GM23248 (cell line): ENCODE measurements around the gene CLSTN2. TPM values are rescaled to one million over a fixed set of nuclear protein-coding genes. Genes with fewer than 3 reads are reported as not detected.

Experiments
- DNase-seq: peaks from one replicate; pipeline ENCODE4 v3.0.0-alpha.2; 2015
- H2AFZ ChIP-seq: fragments of 200-600 bp; sonication (generic); 2 replicates; pipeline ENCODE4 v1.6.1; 2016; ENCODE audit warnings: antibody characterized with exemption
- H3F3A ChIP-seq: fragments of 200-600 bp; sonication (generic); 2 replicates; pipeline ENCODE4 v1.6.1; 2016; ENCODE audit warnings: mild to moderate bottlenecking, antibody characterized with exemption, mixed run types; ENCODE audit not compliant: insufficient read depth
- H3K27ac ChIP-seq: fragments of 200-600 bp; sonication (generic); 2 replicates; pipeline ENCODE4 v1.5.1; 2016; ENCODE audit warnings: mild to moderate bottlenecking
- H3K27me3 ChIP-seq: fragments of 200-600 bp; sonication (generic); replicated peaks from 2 replicates; pipeline ENCODE4 v1.6.1; 2016; ENCODE audit warnings: mild to moderate bottlenecking; ENCODE audit not compliant: insufficient read depth
- H3K36me3 ChIP-seq: fragments of 200-600 bp; sonication (generic); 2 replicates; pipeline ENCODE4 v1.6.1; 2016; ENCODE audit warnings: low read depth, mild to moderate bottlenecking
- H3K4me1 ChIP-seq: fragments of 200-600 bp; sonication (generic); 2 replicates; pipeline ENCODE4 v1.6.1; 2016; ENCODE audit warnings: mild to moderate bottlenecking; ENCODE audit not compliant: insufficient read depth
- H3K4me2 ChIP-seq: fragments of 200-600 bp; sonication (generic); one replicate; pipeline ENCODE4 v1.6.1; 2016; ENCODE audit warnings: mild to moderate bottlenecking; ENCODE audit not compliant: unreplicated experiment
- H3K4me3 ChIP-seq: fragments of 200-600 bp; sonication (generic); 2 replicates; pipeline ENCODE4 v1.5.1; 2016; ENCODE audit warnings: mild to moderate bottlenecking
- H3K79me2 ChIP-seq: fragments of 200-600 bp; sonication (generic); 2 replicates; pipeline ENCODE4 v1.6.1; 2016; ENCODE audit warnings: mild to moderate bottlenecking; ENCODE audit not compliant: insufficient read depth
- H3K9ac ChIP-seq: fragments of 200-600 bp; sonication (generic); 2 replicates; pipeline ENCODE4 v1.6.1; 2016; ENCODE audit warnings: mild to moderate bottlenecking
- H3K9me2 ChIP-seq: fragments of 200-600 bp; sonication (generic); 2 replicates; pipeline ENCODE4 v1.6.1; 2016; ENCODE audit warnings: mixed run types, mild to moderate bottlenecking, moderate library complexity; ENCODE audit not compliant: insufficient read depth
- H3K9me3 ChIP-seq: fragments of 200-600 bp; sonication (generic); one replicate; pipeline ENCODE4 v1.6.1; 2017; ENCODE audit warnings: low read depth
- H4K20me1 ChIP-seq: fragments of 200-600 bp; sonication (generic); 2 replicates; pipeline ENCODE4 v1.6.0; 2016; ENCODE audit not compliant: insufficient read depth
- EZH2 ChIP-seq: fragments of 200-600 bp; sonication (generic); IDR thresholded peaks from 2 replicates; pipeline ENCODE4 v1.6.1; 2018; ENCODE audit warnings: antibody characterized with exemption, mild to moderate bottlenecking; ENCODE audit not compliant: insufficient read depth, poor library complexity, severe bottlenecking
- EZH2phosphoT487 ChIP-seq: fragments of 200-600 bp; sonication (generic); IDR thresholded peaks from 2 replicates; pipeline ENCODE4 v1.6.1; 2018; ENCODE audit warnings: antibody characterized with exemption, moderate library complexity, mild to moderate bottlenecking, low read depth; ENCODE audit not compliant: insufficient read depth
- WGBS, 2 experiments: methylation state at CpG; one replicate each; pipeline ENCODE4 v1.1.6; 2015 to 2017; ENCODE audit warnings: low lambda C conversion rate in 2 of 2, low coverage in 1 of 2; ENCODE audit errors: missing lambda C conversion rate in 2 of 2; 5-methylcytosine and 5-hydroxymethylcytosine counted together
- in situ Hi-C: fragments of 300-500 bp; cut with MboI; formaldehyde crosslinking; loops from 2 replicates; pipeline ENCODE4 v1.15.0; 2020
- polyA plus RNA-seq: library from polyadenylated mRNA; unstranded; fragments of >200 nt; fragmentation: Nextera tagmentation; extraction: Ambion mirVana; gene quantifications from 2 replicates; pipeline ENCODE4 v1.2.1, GENCODE V29; 2016
- total RNA-seq: library from RNA; depleted of rRNA; stranded (reverse); fragments of >200 nt; shearing (Covaris generic); gene quantifications from 2 replicates; pipeline ENCODE4 v1.2.3, GENCODE V29; 2014

CLSTN2 gene
- total and polyA plus RNA-seq, 2 experiments from 2014 or later = not detected

DNA sequence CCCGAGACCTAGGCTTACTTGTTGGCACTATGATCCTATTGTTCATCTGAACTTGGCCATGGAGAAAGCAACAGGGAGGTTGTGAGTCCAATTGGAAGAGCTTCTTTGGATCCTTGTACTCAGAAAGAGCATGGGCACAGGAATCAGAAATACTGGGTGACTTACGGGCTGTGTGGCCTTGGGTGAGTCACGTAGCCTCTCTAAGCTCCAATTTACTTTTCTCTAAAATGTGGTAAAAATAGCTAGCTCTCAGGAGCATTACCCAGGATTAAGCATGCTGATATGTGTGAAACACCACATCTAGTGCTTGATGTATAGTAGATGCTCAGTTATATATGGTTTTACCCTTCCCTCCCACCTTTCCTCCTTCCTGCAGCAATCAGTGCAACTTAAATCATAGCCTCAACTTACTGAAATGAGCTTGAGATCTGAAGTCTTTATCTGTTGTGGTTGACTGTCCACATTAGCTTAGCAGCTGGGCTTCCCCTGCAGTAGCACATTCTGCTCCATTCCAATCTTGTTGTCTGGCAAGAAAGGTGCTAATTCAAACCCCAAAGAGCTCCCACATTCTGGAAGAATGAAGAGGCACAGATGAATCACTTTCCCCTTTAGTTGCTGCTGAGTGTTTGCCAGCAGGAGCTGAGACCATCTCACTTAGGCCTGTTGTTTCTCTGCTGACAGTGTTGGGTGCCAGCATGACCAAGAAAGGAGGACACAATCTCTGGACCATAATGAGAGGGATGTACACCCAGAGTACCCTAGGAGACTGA, 443.8 kb downstream of the CLSTN2 start:
- Histone ChIP-seq H3K4me1 (no peaks in the 10 kb centered on the region), H2AFZ (no peak overlapping the region), H3K9me3 (no peaks in the 10 kb centered on the region), H3K27me3 (no peaks in the 10 kb centered on the region; the same call in 1 of the 2 replicates), H3K9me2 (no peaks in the 10 kb centered on the region), H4K20me1 (no peaks in the 10 kb centered on the region), H3K27ac (no peak overlapping the region), H3K9ac (no peak overlapping the region), H3K4me3 (no peak overlapping the region), H3K36me3 (no peaks in the 10 kb centered on the region), H3F3A (no peaks in the 10 kb centered on the region), H3K4me2 (no peak overlapping the region), H3K79me2 (no peaks in the 10 kb centered on the region)
- 14 to 19% methylated on average over 3 of the region's 3 CpGs for WGBS, 2 experiments
- in situ Hi-C loops = no loop called here
- DNase-seq = peak; percentile 5
- TF ChIP-seq EZH2phosphoT487 = no peak
- no peak for TF ChIP-seq EZH2

DNA sequence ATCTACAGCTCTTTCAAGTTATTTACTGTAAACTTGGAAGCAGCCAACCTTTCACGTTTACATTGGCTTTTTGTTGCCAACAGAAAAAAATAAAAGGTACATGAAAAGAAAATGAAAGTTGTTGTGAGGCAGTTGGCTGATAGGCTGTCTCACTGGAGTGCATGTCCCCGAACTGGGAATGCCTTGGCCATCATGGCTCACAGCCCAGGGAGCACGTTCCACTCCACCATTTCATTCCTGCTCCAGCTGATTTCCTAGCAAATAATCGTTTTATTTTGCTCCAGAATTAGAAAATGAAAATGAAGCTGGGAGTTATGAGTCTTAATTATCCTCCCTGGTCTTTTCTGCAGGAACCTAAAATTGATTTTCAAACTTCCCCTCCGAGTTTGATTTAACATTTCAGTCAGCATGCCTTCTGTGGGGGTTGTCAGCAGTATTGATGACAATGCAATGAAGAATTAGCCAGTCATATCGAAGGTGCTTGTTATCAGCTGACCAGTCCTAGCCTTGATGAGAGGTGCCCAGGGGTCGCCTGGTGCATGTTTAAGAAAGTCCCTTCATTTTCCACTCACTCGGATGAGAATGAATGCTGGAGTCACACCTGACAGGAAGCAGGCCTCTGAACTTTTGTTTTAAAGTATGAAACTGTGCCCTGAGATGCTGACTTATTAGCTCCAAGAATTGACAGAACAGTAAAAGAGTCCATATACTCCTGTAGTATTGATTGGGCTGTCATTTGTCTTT, 449.2 kb downstream of the CLSTN2 start:
- no peaks in the 10 kb centered on the region for H3K9me2 ChIP-seq
- no peaks in the 10 kb centered on the region for H4K20me1 ChIP-seq
- no peaks in the 10 kb centered on the region for H3K79me2 ChIP-seq
- no peaks in the 10 kb centered on the region for H3F3A ChIP-seq
- H3K4me2 ChIP-seq = no peak overlapping the region
- TF ChIP-seq EZH2phosphoT487 (no peak), EZH2 (no peak)
- no peak overlapping the region for H3K4me3 ChIP-seq
- no peak overlapping the region for H3K9ac ChIP-seq
- no peak overlapping the region for H2AFZ ChIP-seq
- 18 to 19% methylated on average over 8 of the region's 8 CpGs for WGBS, 2 experiments
- no peaks in the 10 kb centered on the region for H3K36me3 ChIP-seq
- in situ Hi-C loops = no loop called here
- H3K4me1 ChIP-seq = no peaks in the 10 kb centered on the region
- no peak overlapping the region for H3K27ac ChIP-seq
- DNase-seq = no peak
- no peaks in the 10 kb centered on the region; the same call in 1 of the 2 replicates for H3K27me3 ChIP-seq
- no peaks in the 10 kb centered on the region for H3K9me3 ChIP-seq

DNA sequence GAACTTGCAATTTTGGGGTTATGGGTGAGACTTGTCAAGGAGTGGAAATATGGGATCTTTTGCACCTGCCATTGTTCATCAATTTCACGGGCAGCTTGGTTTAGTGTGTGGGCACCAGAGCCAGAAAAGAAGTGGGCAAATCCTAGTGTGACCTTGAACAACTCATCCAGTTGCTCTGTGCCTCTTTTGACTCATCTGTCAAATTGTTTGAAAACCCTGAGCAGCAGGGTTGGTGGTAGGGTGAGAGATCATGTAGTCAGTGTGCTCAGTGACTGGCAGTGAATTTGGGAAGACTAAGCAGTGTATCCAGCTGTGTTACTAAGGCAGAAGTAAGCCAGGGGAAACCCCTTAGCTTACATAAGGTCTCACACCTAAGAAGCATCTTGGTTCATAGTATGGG, 449.9 kb downstream of the CLSTN2 start:
- DNase-seq = no peak
- Histone ChIP-seq H3F3A (no peaks in the 10 kb centered on the region), H3K79me2 (no peaks in the 10 kb centered on the region), H3K9ac (no peak overlapping the region), H3K4me2 (no peak overlapping the region), H3K9me3 (no peaks in the 10 kb centered on the region), H2AFZ (no peak overlapping the region), H3K27ac (no peak overlapping the region), H3K36me3 (no peaks in the 10 kb centered on the region), H3K4me1 (no peaks in the 10 kb centered on the region), H4K20me1 (no peaks in the 10 kb centered on the region), H3K27me3 (no peaks in the 10 kb centered on the region; the same call in 1 of the 2 replicates), H3K9me2 (no peaks in the 10 kb centered on the region), H3K4me3 (no peak overlapping the region)
- TF ChIP-seq EZH2phosphoT487 (no peak), EZH2 (no peak)
- in situ Hi-C loops = no loop called here
- WGBS, 2 experiments = 17 to 36% methylated on average over 1 of the region's 1 CpG

DNA sequence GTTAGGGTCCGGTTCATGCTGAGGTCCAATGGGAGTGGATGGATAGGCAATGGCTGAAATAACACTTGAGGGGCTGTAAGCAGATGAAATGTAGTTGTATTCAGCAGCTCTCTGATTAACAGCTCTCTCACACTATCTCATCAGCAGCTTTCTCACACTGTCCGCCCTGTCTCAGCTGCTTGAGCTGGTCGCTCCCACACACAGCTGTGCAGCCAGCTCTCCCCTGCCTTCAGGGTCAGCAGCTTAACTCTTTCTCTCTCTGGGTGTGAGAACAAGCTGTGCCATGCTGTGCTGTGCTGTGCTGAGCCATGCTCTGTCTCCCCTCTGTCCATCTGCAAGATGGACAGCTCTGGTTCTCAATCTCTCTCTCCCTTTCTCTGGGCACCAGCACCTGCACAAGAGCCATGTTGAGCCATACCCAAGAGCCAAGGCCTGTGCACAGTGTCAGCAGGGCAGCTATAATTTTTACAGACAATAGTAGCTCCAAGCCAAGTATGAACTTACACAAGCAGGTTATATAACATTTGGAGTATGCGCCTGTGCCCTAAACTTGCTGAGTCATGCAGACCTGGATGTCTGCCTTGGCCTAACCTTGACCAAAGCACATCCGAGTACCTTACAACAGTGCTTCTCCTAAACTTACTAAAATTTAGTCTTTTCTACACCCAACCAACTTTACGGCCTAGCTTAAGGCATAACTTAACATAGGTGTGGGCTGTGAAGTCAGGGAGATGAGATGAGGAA, 451.5 kb downstream of the CLSTN2 start:
- Histone ChIP-seq H3K27me3 (no peaks in the 10 kb centered on the region), H3K79me2 (no peaks in the 10 kb centered on the region), H2AFZ (no peak overlapping the region), H3K36me3 (no peaks in the 10 kb centered on the region), H3K4me2 (no peak overlapping the region), H3K9me3 (no peaks in the 10 kb centered on the region), H3K4me3 (no peak overlapping the region), H3K9me2 (no peaks in the 10 kb centered on the region), H3K27ac (no peak overlapping the region), H3F3A (no peaks in the 10 kb centered on the region), H3K4me1 (no peaks in the 10 kb centered on the region), H3K9ac (no peak overlapping the region), H4K20me1 (no peaks in the 10 kb centered on the region)
- in situ Hi-C loops = no loop called here
- WGBS, 2 experiments = 49 to 50% methylated on average over 6 of the region's 6 CpGs
- no peak for DNase-seq
- TF ChIP-seq EZH2phosphoT487 = no peak
- no peak for TF ChIP-seq EZH2
